Myocyte (in vitro differentiated cells): ENCODE data around the gene GRAMD2B. TPM values are rescaled to one million over a fixed set of nuclear protein-coding genes. Genes with fewer than 3 reads are reported as not detected.
A peak's percentile ranks its signal among the peaks of the same experiment; 100 is the strongest.

Source experiments
- DNase-seq: peaks from one replicate; pipeline ENCODE4 v3.0.0-alpha.2; 2012; ENCODE audit warnings: low read depth
- total RNA-seq: library from RNA; depleted of rRNA; stranded (reverse); fragments of >200 nt; gene quantifications from 2 replicates; pipeline ENCODE4 v1.2.3, GENCODE V29; 2014

The GRAMD2B gene
- total RNA-seq, 1 donor from 2014 or later, result 148 TPM

DNA sequence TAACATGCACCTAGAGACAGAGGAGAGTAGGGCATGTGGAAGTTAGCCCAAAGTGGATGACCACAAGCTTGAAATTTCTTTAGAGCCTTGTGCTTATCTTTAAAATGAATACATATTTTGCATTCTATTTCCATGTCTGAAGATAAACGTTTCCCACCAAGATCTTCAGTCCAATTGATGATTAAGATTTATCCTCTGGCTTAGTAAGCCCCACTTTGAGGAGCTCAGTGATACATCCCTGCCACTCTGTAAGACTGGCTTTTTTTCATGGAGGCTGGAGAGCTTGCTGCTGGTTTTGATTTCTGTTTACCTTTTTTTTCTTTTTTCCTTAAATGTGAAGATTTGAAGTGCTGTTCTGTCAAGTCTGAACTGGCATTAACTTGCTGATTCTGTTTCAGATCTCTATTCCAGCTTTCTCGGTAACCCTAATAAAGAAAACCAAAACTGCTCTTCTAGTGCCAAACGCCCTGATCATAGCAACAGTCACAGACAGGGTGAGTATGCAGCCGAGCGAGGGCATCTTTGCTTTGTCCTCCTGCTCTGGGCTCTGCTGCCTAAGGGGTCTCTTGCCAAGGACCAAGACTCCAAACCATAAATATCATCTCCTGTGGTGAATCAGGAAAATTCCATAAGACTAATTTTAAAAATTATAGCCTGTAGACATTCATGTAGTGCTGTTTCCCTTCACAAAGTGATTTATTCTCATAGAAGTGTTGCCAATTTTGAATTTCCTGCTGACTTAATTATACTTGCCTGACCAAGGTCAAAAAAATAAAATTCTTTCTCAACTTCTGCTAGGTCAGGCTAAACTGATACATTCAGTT is 54.3 kb downstream of the GRAMD2B start:
- DNase-seq, result no peak

- DNase-seq, result no peak
These were observed 56.6 kb downstream of the GRAMD2B start for GRCh38 chr5:126479810-126480209.

GRCh38 chr5:126480824-126481223 is 57.6 kb downstream of the GRAMD2B start:
- no peak for DNase-seq

- DNase-seq, result no peak
These were observed 58.0 kb downstream of the GRAMD2B start for GRCh38 chr5:126481243-126481642.

GRCh38 chr5:126482591-126482990 is 59.4 kb downstream of the GRAMD2B start:
- DNase-seq, result no peak

GRCh38 chr5:126483156-126483555 is 59.9 kb downstream of the GRAMD2B start:
- peak; percentile 30 for DNase-seq

DNA sequence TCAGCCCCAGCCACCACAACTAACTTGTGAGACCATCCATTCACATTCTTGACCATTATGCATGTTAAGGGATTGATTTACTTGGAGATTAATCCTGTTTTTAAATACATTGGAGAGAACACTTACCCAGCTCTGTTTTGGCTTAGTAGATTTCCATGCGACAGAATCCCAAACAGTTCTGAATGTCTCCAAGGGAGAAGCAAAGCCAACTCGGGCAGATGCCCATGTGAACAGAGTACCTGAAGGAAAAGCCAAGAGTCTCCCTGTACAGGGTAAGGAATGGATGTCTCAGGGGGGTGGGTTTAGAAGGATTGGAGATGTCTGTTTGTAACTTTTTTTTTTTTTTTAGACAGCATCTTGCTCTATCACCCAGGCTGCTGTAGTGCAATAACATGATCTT is 61.0 kb downstream of the GRAMD2B start:
- DNase-seq, result no peak

DNA sequence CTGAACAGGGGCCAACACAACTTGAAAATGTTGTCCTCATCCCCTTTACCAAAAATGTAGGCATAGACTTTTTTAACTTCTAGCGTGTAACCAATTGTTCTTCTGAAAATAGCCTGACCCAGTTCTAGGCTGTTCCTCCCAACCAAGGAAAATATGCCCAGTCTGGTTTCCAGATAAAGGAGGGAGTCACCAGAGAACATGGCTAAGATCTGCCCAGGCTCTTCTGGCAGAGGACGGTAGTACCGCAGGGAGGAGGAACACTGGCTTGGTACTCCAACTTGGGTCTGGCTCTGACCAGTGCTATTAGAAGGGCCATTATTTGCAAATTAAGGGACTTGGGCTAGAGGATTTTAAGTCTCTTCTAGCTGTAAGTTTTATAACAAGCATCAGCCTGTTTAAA is 63.1 kb downstream of the GRAMD2B start:
- DNase-seq, result no peak

DNA sequence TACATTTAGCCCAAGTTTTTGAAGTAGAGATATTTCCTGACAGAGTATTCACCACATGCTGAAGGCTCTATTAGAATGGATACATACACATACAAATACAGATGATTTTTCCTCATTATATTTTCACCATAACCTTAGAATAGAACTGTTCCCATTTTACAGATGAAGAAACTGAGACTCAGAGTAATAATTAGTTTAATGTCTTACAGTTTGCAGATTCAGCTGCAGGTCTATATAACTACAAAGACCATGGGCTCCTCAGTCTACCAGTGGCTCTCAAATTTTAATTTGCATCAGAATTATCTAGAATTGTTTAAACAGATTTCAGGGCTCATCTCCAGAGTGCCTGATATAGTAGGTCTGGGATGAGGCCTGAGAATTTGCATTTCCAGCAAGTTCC is 64.4 kb downstream of the GRAMD2B start:
- DNase-seq, result no peak

GRCh38 chr5:126488443-126489065 is 65.3 kb downstream of the GRAMD2B start:
- DNase-seq, result no peak

DNA sequence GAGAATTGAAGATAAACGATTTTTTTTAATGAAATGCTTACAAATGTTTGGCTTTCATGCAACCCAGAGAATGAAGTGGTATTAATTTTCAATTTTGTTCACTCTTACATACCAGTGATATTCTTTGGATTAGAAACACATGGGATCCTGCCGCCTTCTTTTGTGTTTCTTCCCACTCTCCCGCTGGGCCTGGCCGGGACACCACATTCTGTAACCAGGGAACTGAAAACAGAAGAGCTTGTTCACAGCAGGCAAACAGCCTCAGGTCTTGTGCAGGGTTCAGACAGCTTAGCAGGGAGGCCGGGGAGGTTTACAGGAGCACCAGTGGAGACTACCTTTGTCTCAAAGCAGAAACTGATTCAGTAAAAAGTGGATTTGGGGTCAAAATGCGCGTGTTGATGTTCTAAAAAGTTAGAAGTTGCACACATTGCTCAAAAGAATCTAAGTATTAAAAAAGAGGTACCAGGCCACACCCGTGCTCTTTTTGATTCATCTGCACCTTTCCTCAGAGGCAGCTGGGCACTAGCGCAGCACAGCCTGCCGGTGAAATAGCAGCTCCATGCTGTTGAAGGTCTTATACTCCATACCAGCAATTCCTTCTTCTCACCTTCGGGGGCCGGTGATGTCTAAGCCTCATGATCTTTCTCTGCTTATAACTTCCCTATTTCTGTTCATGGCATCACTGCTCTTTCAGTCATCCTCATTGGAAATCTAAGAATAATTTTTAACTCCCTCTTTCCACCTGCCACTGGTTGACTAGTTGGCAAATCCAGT is 67.1 kb downstream of the GRAMD2B start:
- peak; percentile 12 for DNase-seq

GRCh38 chr5:126492939-126493338 is 69.7 kb downstream of the GRAMD2B start:
- DNase-seq, result no peak

DNA sequence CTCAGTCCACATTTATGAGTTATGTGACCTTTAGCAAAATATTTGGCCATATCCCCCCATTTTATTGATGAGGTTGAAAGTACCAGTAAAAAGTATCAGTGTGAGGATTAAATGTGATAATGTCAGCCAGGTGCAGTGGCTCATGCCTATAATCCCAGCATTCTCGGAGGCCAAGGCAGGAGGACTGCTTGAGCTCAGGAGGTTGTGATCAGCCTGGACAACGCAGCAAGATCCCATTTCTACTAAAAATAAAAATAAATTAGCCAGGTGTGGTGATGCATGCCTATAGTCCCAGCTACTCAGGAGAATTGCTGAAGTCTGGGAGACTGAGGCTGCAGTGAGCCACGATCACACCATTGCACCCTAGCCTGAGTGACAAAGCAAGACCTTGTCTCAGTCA is 71.2 kb downstream of the GRAMD2B start:
- no peak for DNase-seq

GRCh38 chr5:126497506-126497905 is 74.3 kb downstream of the GRAMD2B start:
- DNase-seq, result no peak

DNA sequence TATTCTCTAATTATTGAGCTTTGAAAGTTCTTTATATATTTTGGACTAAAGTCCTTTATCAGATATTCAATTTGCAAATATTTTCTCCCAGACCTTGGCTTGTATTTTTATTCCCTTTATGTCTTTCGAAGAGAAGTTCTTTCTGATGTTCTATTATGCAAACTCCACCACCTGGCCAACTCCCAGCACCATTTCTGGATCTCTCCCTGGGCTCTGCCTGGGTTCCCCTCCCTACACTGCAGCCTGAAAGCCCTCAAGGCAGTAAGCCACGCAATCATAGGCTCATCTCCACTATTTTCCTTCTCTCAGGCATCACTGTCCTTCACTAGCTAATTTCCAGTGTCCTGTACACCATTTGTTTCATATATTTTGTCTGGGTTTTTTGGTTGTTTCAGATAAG is 76.1 kb downstream of the GRAMD2B start:
- no peak for DNase-seq

DNA sequence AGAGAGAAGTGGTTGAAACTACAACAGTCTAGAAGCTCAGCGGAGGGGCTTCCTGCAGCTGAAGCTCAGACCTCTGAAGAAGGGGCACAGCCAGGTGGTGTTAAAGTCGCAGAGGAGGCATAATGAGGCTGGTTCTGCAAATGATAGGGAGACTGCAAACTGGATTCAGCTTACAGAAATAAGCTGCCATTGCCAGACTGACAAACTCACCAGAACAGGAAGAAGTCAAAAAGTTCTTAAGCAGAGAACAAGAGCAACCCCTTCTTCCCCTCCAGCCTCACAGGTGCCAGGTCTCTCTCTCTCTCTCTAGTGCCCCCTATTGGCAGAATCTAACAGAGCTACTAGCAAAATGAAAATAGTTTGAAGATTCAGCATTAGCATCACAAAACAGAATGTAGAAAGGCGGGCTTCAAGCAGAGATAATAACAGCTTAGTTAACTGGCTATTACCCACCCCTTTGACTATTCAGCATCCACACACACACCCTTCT is 76.7 kb downstream of the GRAMD2B start:
- DNase-seq, result peak; percentile 31

GRCh38 chr5:126501448-126501847 is 78.2 kb downstream of the GRAMD2B start:
- no peak for DNase-seq

GRCh38 chr5:126503602-126504104 is 80.4 kb downstream of the GRAMD2B start:
- DNase-seq, result peak; percentile 28

DNA sequence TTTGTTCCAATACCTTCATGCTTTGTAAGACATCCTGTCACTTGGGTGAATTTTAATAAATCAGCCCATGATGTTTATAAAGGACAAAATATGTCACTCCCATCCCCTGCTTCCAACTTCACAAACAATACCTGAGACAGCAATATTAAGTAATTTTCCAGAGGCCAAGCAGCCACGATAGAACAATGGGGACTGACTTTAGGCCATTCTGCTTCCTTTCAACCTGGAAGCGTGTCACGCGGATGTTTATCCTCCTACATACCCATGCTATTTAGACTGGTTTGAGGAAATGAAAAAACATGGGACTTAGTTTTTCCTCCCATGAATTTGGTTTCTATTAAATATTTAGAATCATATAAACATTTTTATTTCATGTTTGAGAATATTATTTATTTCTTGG is 82.9 kb downstream of the GRAMD2B start:
- DNase-seq, result no peak

DNA sequence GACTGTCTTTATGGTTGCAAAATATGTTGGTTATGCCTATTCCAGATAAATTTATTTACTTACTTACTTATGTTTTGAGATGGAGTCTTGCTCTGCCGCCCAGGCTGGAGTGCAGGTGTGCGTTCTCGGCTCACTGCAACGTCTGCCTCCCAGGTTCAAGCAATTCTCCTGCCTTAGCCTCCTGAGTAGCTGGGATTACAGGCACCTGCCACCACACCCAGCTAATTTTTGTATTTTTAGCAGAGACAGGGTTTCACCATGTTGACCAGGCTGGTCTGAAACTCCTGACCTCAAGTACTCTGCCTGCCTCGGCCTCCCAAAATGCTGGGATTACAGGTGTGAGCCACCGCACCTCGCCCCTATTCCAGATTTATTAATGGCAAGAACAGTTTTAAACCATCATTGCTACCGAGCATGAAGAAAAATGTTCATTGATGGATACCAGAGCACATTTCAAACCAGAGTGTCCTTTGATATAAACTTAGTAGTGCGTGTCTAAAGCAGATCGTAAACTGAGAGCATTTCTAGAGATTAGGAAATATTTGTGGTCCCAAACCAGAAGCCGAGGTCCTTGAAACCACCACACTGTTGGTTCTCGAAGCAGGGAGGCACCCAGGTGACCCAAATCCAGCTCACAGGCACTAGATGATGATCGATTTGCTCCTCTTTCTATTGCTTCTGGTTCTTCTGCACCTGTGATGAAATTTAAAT is 85.2 kb downstream of the GRAMD2B start:
- DNase-seq, result no peak

GRCh38 chr5:126508962-126509279 is 85.7 kb downstream of the GRAMD2B start:
- peak; percentile 22 for DNase-seq
